Tibial artery (tissue), 4 donors: ENCODE data around the gene KCNH8.
A peak's percentile ranks its signal among the peaks of the same experiment; 100 is the strongest.

Experiments used
- DNase-seq, 2 donors: peaks; one replicate each; pipeline ENCODE4 v3.0.0-alpha.2; 2019
- H3K27ac ChIP-seq, 2 donors: fragments of 200-600 bp; sonication (generic) in 1 of 2; 1 replicate in 1 of 2; 2 replicates in 1 of 2; pipeline ENCODE4 v1.5.1; 2018 to 2019; ENCODE audit warnings: mild to moderate bottlenecking in 1 of 2
- H3K27me3 ChIP-seq, 2 donors: fragments of 200-600 bp; sonication (generic) in 1 of 2; one replicate each; pipeline versions ENCODE4 v1.5.1 to v1.6.0; 2016 to 2019
- H3K36me3 ChIP-seq, 3 donors: fragments of 200-600 bp; sonication (generic) in 2 of 3; one replicate each; pipeline ENCODE4 v1.5.1; 2016 to 2019; ENCODE audit warnings: mild to moderate bottlenecking in 2 of 3
- H3K4me1 ChIP-seq, 4 donors: fragments of 200-600 bp; sonication (generic) in 2 of 4; 1 replicate in 3 of 4; 2 replicates in 1 of 4; pipeline ENCODE4 v1.5.1; 2016 to 2019
- H3K4me3 ChIP-seq, 2 donors: fragments of 200-600 bp; sonication (generic) in 1 of 2; 1 replicate in 1 of 2; 2 replicates in 1 of 2; pipeline ENCODE4 v1.5.1; 2018 to 2019; ENCODE audit warnings: mild to moderate bottlenecking in 2 of 2
- H3K9me3 ChIP-seq, 3 donors: fragments of 200-600 bp; sonication (generic) in 1 of 3; one replicate each; pipeline ENCODE4 v1.5.1; 2016 to 2019
- intact Hi-C: fragments of 100-400 bp; cut with DNase I; formaldehyde crosslinking; loops from one replicate; pipeline ENCODE4 v1.15.0; 2023; ENCODE audit warnings: low total_unique reads
- TF ChIP-seq, protein P1 (sequence below), 2 experiments: fragments of 200-600 bp in 1 of 2; fragments of 450-650 bp in 1 of 2; IDR thresholded peaks; one replicate each; pipeline ENCODE4 v1.5.1; 2017 to 2019; ENCODE audit warnings: antibody characterized with exemption in 2 of 2, mild to moderate bottlenecking in 1 of 2, moderate library complexity in 1 of 2

The KCNH8 gene

DNA sequence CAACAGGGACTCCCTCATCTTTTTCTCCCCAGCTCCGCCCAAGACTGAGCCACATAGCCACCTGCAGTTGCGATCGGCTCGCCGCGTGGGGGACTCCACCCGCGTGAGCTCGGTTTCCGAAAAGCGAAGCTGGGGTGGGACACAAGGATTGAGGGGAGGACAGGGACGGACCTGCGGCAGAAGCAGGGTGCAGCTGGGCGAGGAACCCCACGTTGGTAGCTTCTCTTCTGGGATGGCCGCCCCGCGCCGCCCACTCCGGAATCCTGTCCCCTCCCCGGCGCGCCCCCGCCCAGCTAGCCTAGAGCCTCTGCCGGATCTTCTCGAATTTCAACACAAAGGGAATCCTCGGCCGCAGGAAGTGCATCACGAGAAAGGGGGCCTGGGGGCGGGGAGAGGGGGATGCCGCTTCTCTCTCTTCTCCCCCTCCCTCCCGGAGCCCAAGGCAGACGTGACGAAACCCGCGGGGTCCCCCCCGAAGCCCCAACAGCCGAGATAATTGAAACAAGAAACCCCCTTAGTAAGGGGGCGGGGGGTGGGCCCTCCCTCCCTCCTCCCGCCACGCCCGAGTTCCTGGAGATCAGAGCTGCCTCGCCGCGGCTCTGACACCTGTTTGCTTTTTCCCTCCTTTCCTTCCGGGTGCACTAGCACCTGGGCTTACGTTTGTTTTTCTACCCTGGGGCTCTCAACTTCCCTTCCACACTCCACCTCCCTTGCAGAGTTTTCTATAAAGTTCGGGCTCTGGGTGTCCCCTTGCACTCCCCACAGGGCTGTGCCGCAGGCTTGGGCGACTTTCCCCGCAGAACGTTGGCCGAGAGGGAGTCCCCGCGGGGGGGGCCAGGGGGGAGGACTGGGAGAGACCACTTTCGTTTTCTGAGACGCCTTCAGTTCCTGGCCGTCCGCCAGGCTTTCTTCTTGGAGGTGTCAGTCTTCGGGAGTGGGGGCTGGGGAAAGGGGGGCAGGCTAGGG, 1.3 kb upstream of the KCNH8 start:
- DNase-seq: peak; percentile 36 to 70
- peaks cover 0 to 6% (median 0%) of the 10 kb centered on the region in 3 donors for H3K9me3 ChIP-seq
- no peaks in the 10 kb centered on the region for H3K27me3 ChIP-seq
- no peaks in the 10 kb centered on the region for H3K36me3 ChIP-seq
- H3K4me1 ChIP-seq: peaks cover 0 to 17% (median 13%) of the 10 kb centered on the region in 4 donors
- peak overlapping the region in 1 of 2 donors; percentile 31 for H3K27ac ChIP-seq
- TF ChIP-seq, protein P1, sequence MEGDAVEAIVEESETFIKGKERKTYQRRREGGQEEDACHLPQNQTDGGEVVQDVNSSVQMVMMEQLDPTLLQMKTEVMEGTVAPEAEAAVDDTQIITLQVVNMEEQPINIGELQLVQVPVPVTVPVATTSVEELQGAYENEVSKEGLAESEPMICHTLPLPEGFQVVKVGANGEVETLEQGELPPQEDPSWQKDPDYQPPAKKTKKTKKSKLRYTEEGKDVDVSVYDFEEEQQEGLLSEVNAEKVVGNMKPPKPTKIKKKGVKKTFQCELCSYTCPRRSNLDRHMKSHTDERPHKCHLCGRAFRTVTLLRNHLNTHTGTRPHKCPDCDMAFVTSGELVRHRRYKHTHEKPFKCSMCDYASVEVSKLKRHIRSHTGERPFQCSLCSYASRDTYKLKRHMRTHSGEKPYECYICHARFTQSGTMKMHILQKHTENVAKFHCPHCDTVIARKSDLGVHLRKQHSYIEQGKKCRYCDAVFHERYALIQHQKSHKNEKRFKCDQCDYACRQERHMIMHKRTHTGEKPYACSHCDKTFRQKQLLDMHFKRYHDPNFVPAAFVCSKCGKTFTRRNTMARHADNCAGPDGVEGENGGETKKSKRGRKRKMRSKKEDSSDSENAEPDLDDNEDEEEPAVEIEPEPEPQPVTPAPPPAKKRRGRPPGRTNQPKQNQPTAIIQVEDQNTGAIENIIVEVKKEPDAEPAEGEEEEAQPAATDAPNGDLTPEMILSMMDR (IDR thresholded peaks at IDR 0.05): peak; percentile 37 to 45
- intact Hi-C loops: no loop called here
- H3K4me3 ChIP-seq: peak overlapping the region; percentile 61 to 65

DNA sequence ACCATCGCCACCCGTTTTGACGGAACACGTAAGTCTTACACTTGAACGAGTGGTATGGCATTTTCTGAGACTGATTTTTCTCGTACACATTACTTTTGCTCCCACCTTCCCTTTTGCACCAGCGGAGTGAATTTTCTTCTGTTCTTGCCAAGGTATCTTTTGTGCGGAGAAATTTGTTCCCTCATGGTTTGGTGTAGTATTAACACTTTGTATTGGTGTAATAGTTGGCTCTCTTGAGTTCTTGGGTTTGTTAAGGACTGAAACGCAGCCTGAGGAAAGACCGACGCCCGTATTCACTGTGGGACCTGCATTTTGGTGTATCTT, 420 bp downstream of the KCNH8 start:
- intact Hi-C loops: no loop called here
- TF ChIP-seq, protein P1 (IDR thresholded peaks at IDR 0.05): no peak
- H3K4me1 ChIP-seq: peaks cover 0 to 17% (median 13%) of the 10 kb centered on the region in 4 donors
- H3K27ac ChIP-seq: no peak overlapping the region
- no peaks in the 10 kb centered on the region for H3K36me3 ChIP-seq
- no peaks in the 10 kb centered on the region for H3K27me3 ChIP-seq
- DNase-seq: no peak
- H3K4me3 ChIP-seq: peak overlapping the region; percentile 61 to 65
- peaks cover 0 to 6% (median 0%) of the 10 kb centered on the region in 3 donors for H3K9me3 ChIP-seq

DNA sequence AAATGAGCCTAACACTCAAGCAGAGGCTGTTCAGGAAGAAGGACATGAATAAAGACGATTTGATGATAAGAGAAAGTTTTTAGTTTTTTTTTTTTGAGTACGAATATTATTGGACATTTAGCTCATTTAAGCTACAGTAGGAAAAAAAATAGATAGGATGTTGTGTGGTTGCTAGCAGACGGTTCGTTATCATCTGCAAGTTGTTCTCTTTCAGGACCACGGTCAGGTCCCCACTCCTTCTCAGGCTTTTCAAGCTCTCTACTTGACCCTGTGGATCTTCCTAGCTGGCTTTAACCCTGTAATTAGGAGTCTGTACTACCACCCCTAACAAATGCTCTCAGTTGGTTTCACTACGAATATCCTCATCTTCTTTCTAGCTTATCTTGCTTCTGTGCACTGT, 1.1 kb downstream of the KCNH8 start:
- intact Hi-C loops: no loop called here
- H3K9me3 ChIP-seq: peaks cover 0 to 6% (median 0%) of the 10 kb centered on the region in 3 donors
- H3K27me3 ChIP-seq: no peaks in the 10 kb centered on the region
- no peaks in the 10 kb centered on the region for H3K36me3 ChIP-seq
- H3K27ac ChIP-seq: no peak overlapping the region
- TF ChIP-seq, protein P1 (IDR thresholded peaks at IDR 0.05): no peak
- no peak overlapping the region for H3K4me3 ChIP-seq
- DNase-seq: no peak
- peaks cover 0 to 17% (median 13%) of the 10 kb centered on the region in 4 donors for H3K4me1 ChIP-seq

DNA sequence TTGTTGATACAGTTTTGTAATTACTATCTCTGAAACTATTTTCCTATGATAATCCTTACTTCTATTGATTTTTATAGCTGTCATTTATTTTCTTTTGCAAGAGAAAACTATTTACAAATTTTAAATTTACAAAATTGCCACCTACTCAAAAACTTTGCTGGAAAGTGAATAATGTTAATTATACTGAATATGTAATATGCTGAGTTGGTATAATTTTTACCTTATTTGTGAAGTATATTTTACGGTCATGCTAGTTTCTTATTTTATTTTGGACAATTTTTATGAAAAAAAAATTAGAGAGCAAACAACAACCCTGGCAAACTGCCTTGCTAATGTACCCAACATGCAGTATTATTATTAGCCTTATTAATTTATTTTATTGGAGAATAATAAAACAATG, 2.9 kb downstream of the KCNH8 start:
- intact Hi-C loops: no loop called here
- H3K9me3 ChIP-seq: no peaks in the 10 kb centered on the region
- H3K36me3 ChIP-seq: no peaks in the 10 kb centered on the region
- TF ChIP-seq, protein P1 (IDR thresholded peaks at IDR 0.05): no peak
- H3K27me3 ChIP-seq: no peaks in the 10 kb centered on the region
- H3K27ac ChIP-seq: no peak overlapping the region
- H3K4me1 ChIP-seq: peaks cover 0 to 17% (median 13%) of the 10 kb centered on the region in 4 donors
- H3K4me3 ChIP-seq: no peak overlapping the region
- DNase-seq: no peak

DNA sequence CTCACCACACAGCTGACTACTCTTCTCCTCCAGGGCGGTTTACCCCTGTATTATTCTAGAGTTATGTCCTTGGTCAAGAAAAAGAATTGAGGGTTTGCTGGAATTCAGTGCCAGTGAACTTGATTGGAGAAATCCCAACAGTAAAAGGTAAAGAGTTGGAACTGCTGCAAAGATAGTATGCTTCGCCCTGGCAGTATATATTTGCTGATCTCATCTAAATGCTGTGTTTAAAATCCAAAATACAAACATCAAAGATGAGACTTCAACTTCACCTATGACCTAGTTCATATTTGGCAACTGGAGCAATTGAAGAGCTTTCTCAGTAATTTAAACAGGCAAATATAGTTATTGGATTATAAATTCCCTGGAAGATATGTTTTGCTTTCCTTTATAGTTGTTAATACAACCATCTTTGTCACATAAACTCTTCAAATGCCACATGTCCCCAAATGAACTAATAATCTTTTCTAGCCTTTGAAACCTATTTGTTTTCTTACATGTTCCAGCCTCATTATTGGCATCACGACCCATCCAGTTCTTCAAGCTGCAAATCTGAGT, 6.5 kb downstream of the KCNH8 start:
- no peaks in the 10 kb centered on the region for H3K4me1 ChIP-seq
- DNase-seq: no peak
- TF ChIP-seq, protein P1 (IDR thresholded peaks at IDR 0.05): no peak
- no peak overlapping the region for H3K4me3 ChIP-seq
- intact Hi-C loops: no loop called here
- H3K27me3 ChIP-seq: no peaks in the 10 kb centered on the region
- H3K9me3 ChIP-seq: no peaks in the 10 kb centered on the region
- no peaks in the 10 kb centered on the region for H3K36me3 ChIP-seq
- no peak overlapping the region for H3K27ac ChIP-seq
